Measurements from ENCODE around the gene DCP2.

The DCP2 gene

DNA sequence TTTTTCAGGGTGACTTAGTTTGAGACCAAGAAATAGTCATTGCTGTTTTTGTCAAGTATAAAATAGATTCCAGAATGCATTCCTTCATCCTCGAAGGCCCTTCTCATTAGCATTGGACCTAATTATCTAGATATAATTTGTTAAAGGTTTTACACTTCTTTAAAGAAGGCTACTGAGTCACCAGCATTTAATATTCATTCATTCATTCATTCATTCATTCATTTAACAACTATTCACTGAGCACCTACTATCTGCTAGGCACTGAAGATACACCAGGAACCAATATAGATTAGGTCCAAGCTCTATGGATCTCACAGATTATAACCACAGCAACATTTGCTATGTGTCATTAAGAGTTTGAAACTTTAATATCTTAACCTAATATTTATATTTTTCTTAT, 43.5 kb upstream of the DCP2 start:
- Histone ChIP-seq H3K79me2 (ENCODE audit: insufficient read depth, low read length) (no peaks in the 10 kb centered on the region), H3K27ac (ENCODE audit: low read length) (no peak overlapping the region), H3K36me3 (ENCODE audit: insufficient read depth, low read length) (no peaks in the 10 kb centered on the region), H3K4me3 (ENCODE audit: low read depth in 1 of 2, low read length in 2 of 2) (no peak overlapping the region), H3K4me2 (ENCODE audit: insufficient read depth, low read length) (no peak overlapping the region), H3K9ac (ENCODE audit: low read depth, low read length) (no peak overlapping the region), H2AFZ (ENCODE audit: low read depth, low read length) (no peak overlapping the region), H4K20me1 (ENCODE audit: insufficient read depth, low read length) (no peaks in the 10 kb centered on the region), H3K27me3 (ENCODE audit: insufficient read depth, low read length, poor library complexity) (no peaks in the 10 kb centered on the region), H3K9me3 (ENCODE audit: insufficient read depth, low read length, severe bottlenecking) (no peaks in the 10 kb centered on the region), H3K4me1 (ENCODE audit: insufficient read depth, low read length) (peaks cover 29% of the 10 kb centered on the region)
- no peak for DNase-seq
- TF ChIP-seq EZH2 (IDR thresholded peaks at IDR 0.05; ENCODE audit: borderline replicate concordance, low read depth, low read length, severe bottlenecking), result no peak
- TF ChIP-seq, protein P1, sequence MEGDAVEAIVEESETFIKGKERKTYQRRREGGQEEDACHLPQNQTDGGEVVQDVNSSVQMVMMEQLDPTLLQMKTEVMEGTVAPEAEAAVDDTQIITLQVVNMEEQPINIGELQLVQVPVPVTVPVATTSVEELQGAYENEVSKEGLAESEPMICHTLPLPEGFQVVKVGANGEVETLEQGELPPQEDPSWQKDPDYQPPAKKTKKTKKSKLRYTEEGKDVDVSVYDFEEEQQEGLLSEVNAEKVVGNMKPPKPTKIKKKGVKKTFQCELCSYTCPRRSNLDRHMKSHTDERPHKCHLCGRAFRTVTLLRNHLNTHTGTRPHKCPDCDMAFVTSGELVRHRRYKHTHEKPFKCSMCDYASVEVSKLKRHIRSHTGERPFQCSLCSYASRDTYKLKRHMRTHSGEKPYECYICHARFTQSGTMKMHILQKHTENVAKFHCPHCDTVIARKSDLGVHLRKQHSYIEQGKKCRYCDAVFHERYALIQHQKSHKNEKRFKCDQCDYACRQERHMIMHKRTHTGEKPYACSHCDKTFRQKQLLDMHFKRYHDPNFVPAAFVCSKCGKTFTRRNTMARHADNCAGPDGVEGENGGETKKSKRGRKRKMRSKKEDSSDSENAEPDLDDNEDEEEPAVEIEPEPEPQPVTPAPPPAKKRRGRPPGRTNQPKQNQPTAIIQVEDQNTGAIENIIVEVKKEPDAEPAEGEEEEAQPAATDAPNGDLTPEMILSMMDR (IDR thresholded peaks at IDR 0.05; ENCODE audit: borderline replicate concordance, extremely low read depth, low read length, poor library complexity, severe bottlenecking), result no peak
- ATAC-seq (ENCODE audit: insufficient read depth, low read depth), result no peak

DNA sequence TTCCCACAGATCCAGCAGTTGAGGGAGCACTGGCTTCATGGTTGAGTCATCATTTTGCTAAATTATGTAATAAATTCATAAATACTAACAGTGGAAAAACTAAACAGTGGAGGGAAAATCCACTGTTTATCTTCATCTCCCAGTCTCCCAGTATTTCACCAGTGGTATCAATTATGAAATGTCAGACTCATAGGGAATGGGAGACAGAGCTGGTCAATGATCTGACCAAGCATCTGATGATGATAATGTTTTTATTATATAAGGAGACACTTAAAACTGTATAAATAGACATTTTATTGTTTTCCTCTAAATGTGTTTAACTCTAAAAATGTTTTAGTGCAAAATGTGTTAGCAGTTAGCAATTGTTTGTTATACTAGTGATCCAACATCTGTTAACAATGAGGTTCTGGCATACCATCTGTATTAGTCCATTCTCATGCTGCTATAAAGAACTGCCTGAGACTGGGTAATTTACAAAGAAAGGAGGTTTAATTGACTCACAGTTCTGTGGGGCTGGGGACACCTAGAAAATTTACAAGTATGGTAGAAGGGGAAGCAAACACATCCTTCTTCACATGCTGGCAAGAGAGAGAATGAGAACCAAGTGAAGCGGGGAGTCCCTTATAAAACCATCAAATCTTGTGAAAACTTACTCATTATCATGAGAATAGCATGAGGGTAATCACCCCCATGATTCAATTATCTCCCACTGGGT, 42.8 kb upstream of the DCP2 start:
- Histone ChIP-seq H3K79me2 (ENCODE audit: insufficient read depth, low read length) (no peaks in the 10 kb centered on the region), H3K9me3 (ENCODE audit: insufficient read depth, low read length, severe bottlenecking) (no peaks in the 10 kb centered on the region), H3K27ac (ENCODE audit: low read length) (no peak overlapping the region), H3K36me3 (ENCODE audit: insufficient read depth, low read length) (no peaks in the 10 kb centered on the region), H4K20me1 (ENCODE audit: insufficient read depth, low read length) (no peaks in the 10 kb centered on the region), H3K27me3 (ENCODE audit: insufficient read depth, low read length, poor library complexity) (no peaks in the 10 kb centered on the region), H3K4me3 (ENCODE audit: low read depth in 1 of 2, low read length in 2 of 2) (no peak overlapping the region), H3K4me1 (ENCODE audit: insufficient read depth, low read length) (peaks cover 22% of the 10 kb centered on the region), H2AFZ (ENCODE audit: low read depth, low read length) (no peak overlapping the region), H3K9ac (ENCODE audit: low read depth, low read length) (no peak overlapping the region), H3K4me2 (ENCODE audit: insufficient read depth, low read length) (no peak overlapping the region)
- TF ChIP-seq EZH2 (IDR thresholded peaks at IDR 0.05; ENCODE audit: borderline replicate concordance, low read depth, low read length, severe bottlenecking), result no peak
- TF ChIP-seq, protein P1 (IDR thresholded peaks at IDR 0.05; ENCODE audit: borderline replicate concordance, extremely low read depth, low read length, poor library complexity, severe bottlenecking), result no peak
- no peak for ATAC-seq (ENCODE audit: insufficient read depth, low read depth)
- no peak for DNase-seq

DNA sequence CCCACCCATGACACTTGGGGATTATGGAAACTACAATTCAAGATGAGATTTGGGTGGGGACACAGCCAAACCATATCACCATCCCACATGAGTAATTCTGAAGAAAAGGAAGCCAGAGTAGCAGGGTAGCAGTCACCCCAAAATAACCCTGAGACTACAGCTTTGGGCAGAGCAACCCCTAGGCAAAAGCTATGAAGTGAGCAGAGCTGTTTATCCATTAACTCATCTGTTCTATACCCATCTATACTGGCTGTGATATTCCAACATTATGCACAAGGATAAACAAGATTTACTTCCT, 42.3 kb upstream of the DCP2 start:
- H3K9ac ChIP-seq (ENCODE audit: low read depth, low read length), result no peak overlapping the region

More for the DNA sequence above, 42.3 kb upstream of the DCP2 start:
- Histone ChIP-seq H3K9me3 (ENCODE audit: insufficient read depth, low read length, severe bottlenecking) (no peaks in the 10 kb centered on the region), H3K27ac (ENCODE audit: low read length) (no peak overlapping the region), H3K36me3 (ENCODE audit: insufficient read depth, low read length) (no peaks in the 10 kb centered on the region), H3K4me1 (ENCODE audit: insufficient read depth, low read length) (peaks cover 17% of the 10 kb centered on the region), H3K27me3 (ENCODE audit: insufficient read depth, low read length, poor library complexity) (no peaks in the 10 kb centered on the region), H2AFZ (ENCODE audit: low read depth, low read length) (no peak overlapping the region), H4K20me1 (ENCODE audit: insufficient read depth, low read length) (no peaks in the 10 kb centered on the region), H3K79me2 (ENCODE audit: insufficient read depth, low read length) (no peaks in the 10 kb centered on the region), H3K4me3 (ENCODE audit: low read depth in 1 of 2, low read length in 2 of 2) (no peak overlapping the region), H3K4me2 (ENCODE audit: insufficient read depth, low read length) (no peak overlapping the region)
- DNase-seq, result no peak
- TF ChIP-seq EZH2 (IDR thresholded peaks at IDR 0.05; ENCODE audit: borderline replicate concordance, low read depth, low read length, severe bottlenecking), result no peak
- TF ChIP-seq, protein P1 (IDR thresholded peaks at IDR 0.05; ENCODE audit: borderline replicate concordance, extremely low read depth, low read length, poor library complexity, severe bottlenecking), result no peak
- ATAC-seq (ENCODE audit: insufficient read depth, low read depth), result no peak

All from DND-41 (cell line).